IMR-90 (cell line): ENCODE results near the gene TMED8. TPM values are rescaled to one million over a fixed set of nuclear protein-coding genes. Genes with fewer than 3 reads are reported as not detected.

Experiments
- ATAC-seq: fragments of 200-7000 bp; cut with Tn5 transposase; 2 replicates; pipeline ENCODE4 v1.9.1; 2020; ENCODE audit warnings: low read depth, mild to moderate bottlenecking, moderate library complexity
- BruUV-seq: library from RNA; stranded (reverse); fragments of 400-500 nt; replicated peaks from 2 replicates; lab custom pipeline; 2021; lab: Mats Ljungman, UMichigan
- CTCF ChIA-PET: fragments of 300-600 bp; formaldehyde crosslinking; extraction: SDS; loops from one replicate; lab custom pipeline; 2021; ENCODE audit warnings: antibody characterized with exemption; lab: Yijun Ruan, JAX
- POLR2A ChIA-PET: fragments of 300-600 bp; sonication (Branson Sonifier 250); formaldehyde crosslinking; loops from one replicate; lab custom pipeline; 2022; ENCODE audit warnings: antibody characterized with exemption; ENCODE audit not compliant: unreplicated experiment; lab: Charles Lee
- DNase-seq: peaks from one replicate; pipeline ENCODE4 v3.0.0; 2013
- H2AFZ ChIP-seq: replicated peaks from 2 replicates; pipeline ENCODE3; 2013; ENCODE audit warnings: low read length, mild to moderate bottlenecking; ENCODE audit not compliant: poor library complexity
- H2AK5ac ChIP-seq: 2 replicates; pipeline ENCODE4 v1.6.1; 2013; ENCODE audit warnings: low read depth, low read length, inconsistent platforms
- H2AK9ac ChIP-seq: replicated peaks from 2 replicates; pipeline ENCODE3; 2013; ENCODE audit warnings: mild to moderate bottlenecking, low read depth, low read length, moderate library complexity; ENCODE audit not compliant: poor library complexity
- H2BK120ac ChIP-seq: 2 replicates; pipeline ENCODE4 v1.6.1; 2013; ENCODE audit warnings: low read depth, low read length, inconsistent platforms
- H2BK15ac ChIP-seq: 3 replicates; pipeline ENCODE4 v1.6.1; 2013; ENCODE audit warnings: low read depth, low read length, inconsistent platforms
- H2BK20ac ChIP-seq: 2 replicates; pipeline ENCODE4 v1.6.1; 2013; ENCODE audit warnings: low read depth, mild to moderate bottlenecking, inconsistent platforms, low read length, moderate library complexity
- H2BK5ac ChIP-seq: 2 replicates; pipeline ENCODE4 v1.6.1; 2013; ENCODE audit warnings: mild to moderate bottlenecking, low read depth, low read length, inconsistent platforms; ENCODE audit not compliant: poor library complexity, severe bottlenecking
- H3K14ac ChIP-seq: replicated peaks from 2 replicates; pipeline ENCODE4 v1.6.1; 2013; ENCODE audit warnings: low read depth, low read length, inconsistent platforms
- H3K18ac ChIP-seq: 2 replicates; pipeline ENCODE4 v1.6.1; 2013; ENCODE audit warnings: low read depth, low read length, control low read depth
- H3K23ac ChIP-seq: 2 replicates; pipeline ENCODE4 v1.6.1; 2013; ENCODE audit warnings: low read depth, low read length, inconsistent platforms
- H3K27ac ChIP-seq: 2 replicates; pipeline ENCODE4 v1.5.1; 2013; ENCODE audit warnings: mild to moderate bottlenecking, control low read depth, low read length; ENCODE audit not compliant: insufficient read depth
- H3K27me3 ChIP-seq: 2 replicates; pipeline ENCODE4 v1.6.1; 2013; ENCODE audit warnings: low read length; ENCODE audit not compliant: control insufficient read depth, insufficient read depth
- H3K36me3 ChIP-seq: 2 replicates; pipeline ENCODE4 v1.6.1; 2013; ENCODE audit warnings: low read length, mixed read lengths; ENCODE audit not compliant: control insufficient read depth, insufficient read depth
- H3K4ac ChIP-seq: 2 replicates; pipeline ENCODE4 v1.6.1; 2013; ENCODE audit warnings: low read depth, low read length, inconsistent platforms
- H3K4me1 ChIP-seq: 2 replicates; pipeline ENCODE4 v1.6.1; 2013; ENCODE audit warnings: low read length, mixed read lengths; ENCODE audit not compliant: control insufficient read depth, insufficient read depth
- H3K4me2 ChIP-seq: 2 replicates; pipeline ENCODE4 v1.6.1; 2013; ENCODE audit warnings: low read depth, mild to moderate bottlenecking, control low read depth, low read length, moderate library complexity
- H3K4me3 ChIP-seq: 2 replicates; pipeline ENCODE4 v1.5.1; 2013; ENCODE audit warnings: low read depth, mild to moderate bottlenecking, control low read depth, low read length, moderate library complexity; ENCODE audit not compliant: insufficient read depth
- H3K56ac ChIP-seq: 2 replicates; pipeline ENCODE4 v1.6.1; 2013; ENCODE audit warnings: low read length, inconsistent platforms; ENCODE audit not compliant: insufficient read depth; ENCODE audit errors: extremely low read depth
- H3K79me1 ChIP-seq, 2 experiments: 2 replicates each; pipeline ENCODE4 v1.6.1; 2013; ENCODE audit warnings: low read length in 2 of 2, inconsistent platforms in 1 of 2, low read depth in 1 of 2
- H3K9ac ChIP-seq: 2 replicates; pipeline ENCODE4 v1.6.1; 2013; ENCODE audit warnings: low read depth, low read length, control low read depth
- H3K9me1 ChIP-seq: 2 replicates; pipeline ENCODE4 v1.6.1; 2013; ENCODE audit warnings: low read length, inconsistent platforms; ENCODE audit not compliant: insufficient read depth
- H3K9me3 ChIP-seq: 2 replicates; pipeline ENCODE4 v1.6.1; 2013; ENCODE audit warnings: low read length; ENCODE audit not compliant: control insufficient read depth, insufficient read depth
- H4K20me1 ChIP-seq: 2 replicates; pipeline ENCODE4 v1.6.1; 2013; ENCODE audit warnings: low read length, inconsistent platforms; ENCODE audit not compliant: insufficient read depth
- H4K5ac ChIP-seq: 2 replicates; pipeline ENCODE4 v1.6.1; 2013; ENCODE audit warnings: mild to moderate bottlenecking, low read depth, low read length, control low read depth
- H4K8ac ChIP-seq, 2 experiments: 2 replicates each; pipeline ENCODE4 v1.6.1; 2013; ENCODE audit warnings: low read depth in 2 of 2, low read length in 2 of 2, control low read depth in 1 of 2, inconsistent platforms in 1 of 2
- H4K91ac ChIP-seq: 2 replicates; pipeline ENCODE4 v1.6.1; 2013; ENCODE audit warnings: low read depth, low read length, inconsistent platforms; ENCODE audit not compliant: insufficient read depth
- CEBPB ChIP-seq: IDR thresholded peaks from 2 replicates; pipeline ENCODE4 v1.6.1; 2012; ENCODE audit warnings: low read depth, low read length, improper control_type of control experiment
- FOS ChIP-seq: fragments of 150-350 bp; IDR thresholded peaks from 2 replicates; pipeline ENCODE4 v1.6.1; 2016; ENCODE audit warnings: low read depth, low read length
- RFX5 ChIP-seq: IDR thresholded peaks from 2 replicates; pipeline ENCODE4 v1.8.0; 2012; ENCODE audit warnings: low read depth, mild to moderate bottlenecking, low read length, moderate library complexity
- WGBS, 2 experiments: methylation state at CpG; one replicate each; pipeline versions ENCODE4 v1.1.5 to v1.1.7; 2013; ENCODE audit warnings: missing lambda C conversion rate in 2 of 2; ENCODE audit not compliant: insufficient read length in 1 of 2; ENCODE audit errors: extremely low coverage in 2 of 2; 5-methylcytosine and 5-hydroxymethylcytosine counted together
- dilution Hi-C: fragments of 300-500 bp; cut with HindIII; formaldehyde crosslinking; loops from one replicate; pipeline ENCODE4 v1.14.3; 2018; ENCODE audit warnings: low sequenced_read_pairs; ENCODE audit not compliant: unreplicated experiment
- in situ Hi-C: fragments of 300-500 bp; cut with MboI; formaldehyde crosslinking; loops from 3 replicates; pipeline ENCODE4 v1.14.3; 2019; ENCODE audit warnings: low sequenced_read_pairs, inconsistent platforms, mixed read lengths
- intact Hi-C: fragments of 100-400 bp; cut with micrococcal nuclease; formaldehyde crosslinking; loops from 2 replicates; pipeline ENCODE4 v1.10.0; 2022
- polyA plus RNA-seq, 3 experiments: library from polyadenylated mRNA; depleted of rRNA; stranded (reverse); fragments of >200 nt; gene quantifications; 2 replicates each; pipeline ENCODE4 v1.2.3, GENCODE V29; 2012; ENCODE audit warnings: low replicate concordance in 1 of 3
- total RNA-seq: library from RNA; depleted of rRNA; stranded (reverse); fragments of >200 nt; gene quantifications from 2 replicates; pipeline ENCODE4 v1.2.3, GENCODE V29; 2012

The TMED8 gene
- total and polyA plus RNA-seq, 2 of the 4 experiments (the other 2 are of a cell fraction), result 2.2 to 5.0 TPM

DNA sequence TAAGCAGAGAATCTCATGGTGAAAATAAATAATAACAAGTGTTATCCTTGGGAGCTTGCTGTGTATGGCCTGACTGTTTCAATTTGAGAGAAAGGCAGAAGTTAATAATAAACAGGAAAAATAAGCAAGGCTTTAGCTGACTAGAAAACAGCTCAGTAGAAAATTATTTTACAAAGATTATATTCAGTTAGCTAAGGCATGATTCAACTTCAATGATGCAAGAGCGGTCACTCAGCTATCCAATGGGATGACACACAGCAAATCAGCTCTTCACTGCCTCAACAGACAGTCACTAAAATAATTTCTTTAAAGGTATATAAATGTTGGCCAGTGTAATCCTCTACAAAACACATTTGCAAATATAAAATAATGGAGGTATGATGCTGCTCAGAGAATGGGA, 37.5 kb downstream of the TMED8 start:
- peak; percentile 91 for ATAC-seq
- no peak overlapping the region for H3K23ac ChIP-seq

More for the DNA sequence above, 37.5 kb downstream of the TMED8 start:
- Histone ChIP-seq H3K4ac (0 out of 2 replicates have a peak overlapping the region, but pooled peaks have one; percentile 17), H2BK15ac (no peak overlapping the region), H2BK5ac (no peak overlapping the region), H4K91ac (no peak overlapping the region), H2AK9ac (no peak overlapping the region), H3K27ac (no peak overlapping the region), H4K8ac (no peak overlapping the region; a peak in 1 of 4 replicates), H2BK20ac (no peak overlapping the region), H3K9me3 (no peaks in the 10 kb centered on the region), H3K4me1 (peaks cover 4% of the 10 kb centered on the region; the same call in 1 of the 2 replicates), H4K20me1 (no peaks in the 10 kb centered on the region), H3K36me3 (peaks cover 8% of the 10 kb centered on the region), H3K27me3 (no peaks in the 10 kb centered on the region), H4K5ac (no peak overlapping the region), H3K18ac (no peak overlapping the region), H3K79me1 (no peaks in the 10 kb centered on the region), H2AK5ac (no peak overlapping the region), H3K4me2 (no peak overlapping the region), H3K14ac (no peak overlapping the region), H2AFZ (no peak overlapping the region), H3K56ac (no peak overlapping the region), H2BK120ac (no peak overlapping the region), H3K9ac (no peak overlapping the region), H3K9me1 (0 out of 2 replicates have a peak, but pooled peaks cover 4% of the 10 kb centered on the region), H3K4me3 (no peak overlapping the region)
- WGBS, 2 experiments, result no CpG with 5 or more reads among the region's 1 CpG
- ChIA-PET CTCF (interaction anchor here (0.7 kb wide), 1 partner anchor 33 kb away, joined by 3 read pairs; no protein-coding TSS in a partner anchor), POLR2A (no interaction called here)
- intact Hi-C loops (no loop called here), dilution Hi-C loops (no loop called here), in situ Hi-C loops (no loop called here)
- TF ChIP-seq RFX5 (no peak), CEBPB (peak; percentile 96), FOS (0 out of 2 replicates have a peak, but pooled peaks have one; percentile 15)
- no TSS peak for BruUV-seq
- DNase-seq, result peak; percentile 82
